ENCODE measurements around the gene CHST12. TPM values are rescaled to one million over a fixed set of nuclear protein-coding genes. Genes with fewer than 3 reads are reported as not detected.
A peak's percentile ranks its signal among the peaks of the same experiment; 100 is the strongest.

CHST12 gene
- total and polyA plus RNA-seq, 10 of the 15 experiments (the other 5 are each of a cell fraction or from before 2014, with no cell fraction given), result 0.05 to 14.2 (median 3.3) TPM

- no peak for TF ChIP-seq ZBTB40 (IDR thresholded peaks at IDR 0.05; ENCODE audit: borderline replicate concordance)
- TF ChIP-seq, protein P1, sequence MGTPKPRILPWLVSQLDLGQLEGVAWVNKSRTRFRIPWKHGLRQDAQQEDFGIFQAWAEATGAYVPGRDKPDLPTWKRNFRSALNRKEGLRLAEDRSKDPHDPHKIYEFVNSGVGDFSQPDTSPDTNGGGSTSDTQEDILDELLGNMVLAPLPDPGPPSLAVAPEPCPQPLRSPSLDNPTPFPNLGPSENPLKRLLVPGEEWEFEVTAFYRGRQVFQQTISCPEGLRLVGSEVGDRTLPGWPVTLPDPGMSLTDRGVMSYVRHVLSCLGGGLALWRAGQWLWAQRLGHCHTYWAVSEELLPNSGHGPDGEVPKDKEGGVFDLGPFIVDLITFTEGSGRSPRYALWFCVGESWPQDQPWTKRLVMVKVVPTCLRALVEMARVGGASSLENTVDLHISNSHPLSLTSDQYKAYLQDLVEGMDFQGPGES (IDR thresholded peaks at IDR 0.05), result no peak
These were observed 29.0 kb upstream of the CHST12 start (continued) for GRCh38 chr7:2374401-2374800.

- H4K20me1 ChIP-seq (ENCODE audit: control insufficient read depth, insufficient read depth), result peaks cover 2% of the 10 kb centered on the region
- H3K27ac ChIP-seq (ENCODE audit: control insufficient read depth, insufficient read depth), result no peak overlapping the region
- 93% methylated on average over 26 of the region's 26 CpGs for WGBS (ENCODE audit: insufficient coverage, insufficient replicate concordance, low lambda C conversion rate, missing lambda C conversion rate)
- H3K36me3 ChIP-seq (ENCODE audit: control insufficient read depth in 2 of 2, insufficient read depth in 2 of 2, low read length in 1 of 2), result peaks cover 54 to 65% of the 10 kb centered on the region in 2 experiments
- RAD21 ChIA-PET (ENCODE audit: unreplicated experiment), result no interaction called here
- H3K9me3 ChIP-seq (replicated peaks; ENCODE audit: control insufficient read depth, insufficient read depth, low read length), result no peaks in the 10 kb centered on the region
- in situ Hi-C loops (cut with MboI), result no loop called here
- BruUV-seq (replicated peaks), result no TSS peak
- no peak for ATAC-seq
- no peak for FAIRE-seq
- no peaks in the 10 kb centered on the region for H3K79me2 ChIP-seq (ENCODE audit: control insufficient read depth, insufficient read depth, low read length)
- H3K4me2 ChIP-seq (ENCODE audit: control insufficient read depth, insufficient read depth), result no peak overlapping the region
- no peak for DNase-seq (ENCODE audit: low read depth, low spot score)
- H2AFZ ChIP-seq (ENCODE audit: control insufficient read depth, low read depth, low read length), result no peak overlapping the region
- H3K4me3 ChIP-seq, result no peak overlapping the region
- CTCF ChIA-PET, result no interaction called here
- H3K27me3 ChIP-seq (replicated peaks in 1 of 2; ENCODE audit: control insufficient read depth in 2 of 2, insufficient read depth in 2 of 2, low read length in 1 of 2), result no peaks in the 10 kb centered on the region
- intact Hi-C loops (cut with micrococcal nuclease; ENCODE audit: unreplicated experiment), result no loop called here
- SMC1A ChIA-PET (ENCODE audit: uncharacterized antibody, unreplicated experiment), result no interaction called here
- no peak overlapping the region for H3K9ac ChIP-seq (ENCODE audit: control insufficient read depth, insufficient read depth, low read length)
- POLR2A ChIA-PET, result no interaction called here
- H3K4me1 ChIP-seq (ENCODE audit: control insufficient read depth, insufficient read depth, low read length), result no peaks in the 10 kb centered on the region
- TF ChIP-seq POLR2A (IDR thresholded peaks at IDR 0.05; ENCODE audit: low read depth, low read length), result peak; percentile 62
- no peak for TF ChIP-seq SMAD5 (IDR thresholded peaks at IDR 0.05; ENCODE audit: low read depth)
These were observed 28.3 kb upstream of the CHST12 start for GRCh38 chr7:2374830-2375728.

Measured in GM12878 (cell line).